ENCODE data around the gene LTBR. TPM values are rescaled to one million over a fixed set of nuclear protein-coding genes. Genes with fewer than 3 reads are reported as not detected.
A peak's percentile ranks its signal among the peaks of the same experiment; 100 is the strongest.

Gene LTBR
- polyA plus RNA-seq (2013) = 43.9 TPM

DNA sequence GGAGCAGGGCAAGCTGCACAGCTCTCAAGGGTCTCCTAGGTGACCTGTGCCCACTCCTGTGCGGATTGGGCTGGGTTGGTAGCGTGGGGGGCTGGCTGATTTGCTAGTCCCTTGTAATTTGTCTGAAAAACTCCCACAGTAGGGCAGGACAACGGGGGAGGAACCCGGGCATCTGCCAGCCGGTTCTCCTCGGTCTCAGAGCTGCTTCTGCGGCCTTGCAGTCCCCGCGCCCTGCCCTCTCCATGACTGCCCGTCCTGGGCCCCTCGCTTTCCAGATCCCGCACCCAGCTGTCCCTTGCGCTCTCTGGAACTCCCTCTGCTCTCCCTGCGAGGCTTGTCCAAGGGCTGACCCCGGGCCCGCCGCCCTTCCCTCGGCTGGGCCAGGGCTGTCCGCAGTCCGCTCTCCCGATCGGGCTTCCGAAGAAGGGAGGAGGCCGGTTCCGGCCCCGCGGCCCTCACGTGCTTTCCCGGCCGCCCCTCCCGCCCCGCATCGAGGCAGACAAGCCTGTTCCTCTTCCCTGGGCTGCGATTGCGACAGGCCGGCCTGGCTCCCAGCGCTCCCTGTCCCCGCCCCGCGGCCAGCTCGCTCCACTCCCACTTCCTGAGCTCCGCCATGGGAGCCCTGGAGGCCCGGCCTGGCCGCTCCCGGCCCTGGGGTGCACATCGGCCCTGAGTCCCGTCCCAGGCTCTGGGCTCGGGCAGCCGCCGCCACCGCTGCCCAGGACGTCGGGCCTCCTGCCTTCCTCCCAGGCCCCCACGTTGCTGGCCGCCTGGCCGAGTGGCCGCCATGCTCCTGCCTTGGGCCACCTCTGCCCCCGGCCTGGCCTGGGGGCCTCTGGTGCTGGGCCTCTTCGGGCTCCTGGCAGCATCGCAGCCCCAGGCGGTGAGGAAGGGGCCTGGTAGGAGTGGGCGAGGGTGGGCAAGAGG, at the start of gene LTBR:
Gene LTBR, plus strand, starts transcription at position 591 of the 927 bp plus-strand sequence. Its CDS starts 197 bp downstream, at position 788.
- DNase-seq = peak; percentile 33 to 57 (median 55)
- H3K4me1 ChIP-seq (ENCODE audit: control extremely low read depth in 1 of 4, control insufficient read depth in 4 of 4, insufficient read depth in 4 of 4, low read length in 3 of 4) = peaks cover 0 to 41% (median 27%) of the 10 kb centered on the region in 4 experiments
- ChIA-PET POLR2A (interaction anchor here (0.5 to 0.7 kb wide), 4 partner anchors 14 to 888 kb away, joined by 3 to 5 read pairs (median 3); no protein-coding TSS in a partner anchor), CTCF (interaction anchor here (1.0 to 3.7 kb wide), 5 partner anchors 10 to 48 kb away, joined by 3 to 23 read pairs (median 4); no protein-coding TSS in a partner anchor)
- WGBS (ENCODE audit: insufficient coverage) = under 1% methylated on average over 54 of the region's 62 CpGs
- H3K36me3 ChIP-seq (ENCODE audit: control insufficient read depth in 4 of 4, insufficient read depth in 4 of 4, low read length in 3 of 4) = peaks cover 0 to 35% (median 21%) of the 10 kb centered on the region in 4 experiments
- H3K9me3 ChIP-seq (ENCODE audit: control extremely low read depth in 1 of 5, control insufficient read depth in 4 of 5, insufficient read depth in 2 of 5, low read depth in 1 of 5, low read length in 4 of 5) = no peaks in the 10 kb centered on the region
- peak within 1 kb of the TSS; percentile 47 to 76 (median 70) for H3K4me3 ChIP-seq (ENCODE audit: control insufficient read depth in 1 of 7, extremely low read depth in 1 of 7, insufficient read depth in 4 of 7, low read depth in 2 of 7, low read length in 6 of 7)
- H3K27ac ChIP-seq (ENCODE audit: insufficient read depth in 1 of 2, low read depth in 1 of 2, low read length in 2 of 2, poor library complexity in 1 of 2, severe bottlenecking in 2 of 2) = peak within 1 kb of the TSS; percentile 68 to 83
- no peaks in the 10 kb centered on the region for H3K27me3 ChIP-seq (replicated peaks in 2 of 5; ENCODE audit: control insufficient read depth in 4 of 5, insufficient read depth in 5 of 5, low read length in 4 of 5)

DNA sequence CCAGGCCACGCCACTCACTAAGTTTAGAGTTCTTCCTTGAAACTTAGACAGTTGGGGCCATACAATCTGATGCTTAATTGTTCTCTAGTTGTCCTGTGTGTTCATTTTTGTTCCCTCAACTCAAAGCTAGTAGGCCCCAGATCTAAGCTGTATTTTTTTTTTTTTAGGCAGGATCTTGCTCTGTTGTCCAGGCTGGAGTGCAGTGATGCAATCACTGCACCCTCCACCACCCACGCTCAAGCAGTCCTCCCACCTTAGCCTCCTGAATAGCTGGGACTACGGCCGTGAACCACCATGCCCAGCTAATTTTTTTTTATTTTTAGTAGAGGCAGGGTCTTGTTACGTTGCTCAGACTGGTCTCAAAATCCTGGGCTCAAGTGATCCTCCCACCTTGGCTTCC, 49.6 kb upstream of the LTBR start:
- Histone ChIP-seq H3K27me3 (replicated peaks in 2 of 5; ENCODE audit: control insufficient read depth in 4 of 5, insufficient read depth in 5 of 5, low read length in 4 of 5) (no peaks in the 10 kb centered on the region), H3K36me3 (ENCODE audit: control insufficient read depth in 4 of 4, insufficient read depth in 4 of 4, low read length in 3 of 4) (peaks cover 16 to 73% (median 49%) of the 10 kb centered on the region in 4 experiments), H3K4me3 (ENCODE audit: control insufficient read depth in 1 of 7, extremely low read depth in 1 of 7, insufficient read depth in 4 of 7, low read depth in 2 of 7, low read length in 6 of 7) (peak overlapping the region in 1 of 7 experiments; percentile 99), H3K4me1 (ENCODE audit: control extremely low read depth in 1 of 4, control insufficient read depth in 4 of 4, insufficient read depth in 4 of 4, low read length in 3 of 4) (peaks cover 24 to 70% (median 68%) of the 10 kb centered on the region in 4 experiments), H3K27ac (ENCODE audit: insufficient read depth in 1 of 2, low read depth in 1 of 2, low read length in 2 of 2, poor library complexity in 1 of 2, severe bottlenecking in 2 of 2) (peak overlapping the region; percentile 48 to 96), H3K9me3 (ENCODE audit: control extremely low read depth in 1 of 5, control insufficient read depth in 4 of 5, insufficient read depth in 2 of 5, low read depth in 1 of 5, low read length in 4 of 5) (no peaks in the 10 kb centered on the region)
- CTCF ChIA-PET = interaction anchor here (0.6 to 12.2 kb wide), 18 partner anchors 8 to 203 kb away, joined by 3 to 84 read pairs (median 6); partner anchors contain the start of gene SCNN1A
- 86% methylated on average over 4 of the region's 5 CpGs for WGBS (ENCODE audit: insufficient coverage)
- POLR2A ChIA-PET = interaction anchor here (1.0 to 3.7 kb wide), 2 partner anchors 9 to 11 kb away, joined by 4 to 15 read pairs; no protein-coding TSS in a partner anchor
- DNase-seq = no peak

DNA sequence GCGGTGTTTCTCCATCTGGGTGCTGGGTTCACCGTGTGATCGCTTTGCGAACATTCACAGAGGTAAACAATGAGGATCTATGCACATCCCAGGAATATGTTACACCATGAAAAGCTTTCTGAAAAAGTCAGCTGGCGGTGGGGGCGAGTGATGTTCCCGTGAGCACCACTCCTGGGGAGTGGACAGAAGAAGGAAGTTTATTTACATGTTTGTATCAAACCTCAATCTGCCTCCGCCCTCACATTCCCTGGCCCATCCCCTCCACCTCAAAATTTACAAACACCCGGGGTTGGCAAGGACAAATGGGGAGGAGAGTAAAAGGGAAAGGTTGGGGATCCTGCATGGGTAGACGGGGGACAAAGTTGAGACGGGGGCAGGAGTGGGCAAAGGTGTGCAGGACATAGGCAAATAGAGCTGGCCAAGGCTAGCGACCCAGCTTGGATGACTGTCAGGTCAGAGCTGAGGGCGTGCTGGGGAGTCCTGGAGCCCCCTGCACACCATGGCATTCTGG, 49.0 kb upstream of the LTBR start:
- Histone ChIP-seq H3K27me3 (replicated peaks in 2 of 5; ENCODE audit: control insufficient read depth in 4 of 5, insufficient read depth in 5 of 5, low read length in 4 of 5) (no peaks in the 10 kb centered on the region), H3K27ac (ENCODE audit: insufficient read depth in 1 of 2, low read depth in 1 of 2, low read length in 2 of 2, poor library complexity in 1 of 2, severe bottlenecking in 2 of 2) (peak overlapping the region; percentile 48 to 96), H3K9me3 (ENCODE audit: control extremely low read depth in 1 of 5, control insufficient read depth in 4 of 5, insufficient read depth in 2 of 5, low read depth in 1 of 5, low read length in 4 of 5) (no peaks in the 10 kb centered on the region), H3K4me1 (ENCODE audit: control extremely low read depth in 1 of 4, control insufficient read depth in 4 of 4, insufficient read depth in 4 of 4, low read length in 3 of 4) (peaks cover 28 to 76% (median 74%) of the 10 kb centered on the region in 4 experiments), H3K36me3 (ENCODE audit: control insufficient read depth in 4 of 4, insufficient read depth in 4 of 4, low read length in 3 of 4) (peaks cover 16 to 72% (median 44%) of the 10 kb centered on the region in 4 experiments), H3K4me3 (ENCODE audit: control insufficient read depth in 1 of 7, extremely low read depth in 1 of 7, insufficient read depth in 4 of 7, low read depth in 2 of 7, low read length in 6 of 7) (peak overlapping the region in 6 of 7 experiments; percentile 20 to 99 (median 98))
- CTCF ChIA-PET = interaction anchor here (0.6 to 12.2 kb wide), 26 partner anchors 9 to 201 kb away, joined by 3 to 84 read pairs (median 5); partner anchors contain the start of gene SCNN1A
- WGBS (ENCODE audit: insufficient coverage) = 83% methylated on average over 9 of the region's 13 CpGs
- POLR2A ChIA-PET = interaction anchor here (0.7 to 3.7 kb wide), 6 partner anchors 9 to 135 kb away, joined by 3 to 15 read pairs (median 5); partner anchors contain the start of gene VAMP1
- DNase-seq = no peak

DNA sequence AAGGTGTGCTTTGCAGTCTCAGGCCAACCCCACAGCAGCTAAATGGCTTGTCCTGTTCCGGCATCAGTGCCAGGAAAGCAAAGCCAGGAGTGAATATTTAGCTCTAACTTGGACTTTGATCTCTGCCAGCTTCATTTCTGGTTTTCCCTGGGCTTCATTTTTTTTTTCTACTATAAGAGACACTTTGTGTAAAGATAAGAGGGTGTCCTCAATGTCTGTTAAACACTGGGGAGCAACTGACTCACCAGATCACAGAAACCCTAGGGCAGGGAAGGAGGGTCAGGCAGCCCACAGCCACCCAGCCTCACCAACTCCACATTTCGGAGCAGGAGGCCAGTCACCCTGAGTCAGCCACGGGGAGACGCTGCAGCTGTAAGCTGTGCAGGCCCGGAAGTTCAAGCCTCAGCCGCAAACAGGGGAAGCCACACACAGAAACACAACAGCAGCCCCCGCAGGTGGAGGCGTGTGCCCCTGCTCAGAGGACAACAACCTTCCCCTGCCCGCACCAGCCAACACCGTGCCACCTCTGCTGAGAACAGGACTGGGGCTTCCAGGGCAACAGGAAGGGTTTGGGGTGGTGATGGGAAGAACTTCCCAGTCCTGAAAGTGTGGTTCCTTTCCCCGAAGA, 48.4 kb upstream of the LTBR start:
- ChIA-PET POLR2A (interaction anchor here (0.7 to 3.7 kb wide), 9 partner anchors 8 to 198 kb away, joined by 3 to 15 read pairs (median 5); partner anchors contain the start of gene VAMP1), CTCF (interaction anchor here (0.6 to 12.2 kb wide), 31 partner anchors 8 to 200 kb away, joined by 3 to 84 read pairs (median 5); partner anchors contain the start of gene SCNN1A)
- H3K4me1 ChIP-seq (ENCODE audit: control extremely low read depth in 1 of 4, control insufficient read depth in 4 of 4, insufficient read depth in 4 of 4, low read length in 3 of 4) = peaks cover 30 to 81% (median 78%) of the 10 kb centered on the region in 4 experiments
- WGBS (ENCODE audit: insufficient coverage) = 0% methylated on average over 2 of the region's 11 CpGs
- peak overlapping the region; percentile 74 to 96 for H3K27ac ChIP-seq (ENCODE audit: insufficient read depth in 1 of 2, low read depth in 1 of 2, low read length in 2 of 2, poor library complexity in 1 of 2, severe bottlenecking in 2 of 2)
- H3K4me3 ChIP-seq (ENCODE audit: control insufficient read depth in 1 of 7, extremely low read depth in 1 of 7, insufficient read depth in 4 of 7, low read depth in 2 of 7, low read length in 6 of 7) = peak overlapping the region in 6 of 7 experiments; percentile 65 to 99 (median 98)
- H3K9me3 ChIP-seq (ENCODE audit: control extremely low read depth in 1 of 5, control insufficient read depth in 4 of 5, insufficient read depth in 2 of 5, low read depth in 1 of 5, low read length in 4 of 5) = no peaks in the 10 kb centered on the region
- no peaks in the 10 kb centered on the region for H3K27me3 ChIP-seq (replicated peaks in 2 of 5; ENCODE audit: control insufficient read depth in 4 of 5, insufficient read depth in 5 of 5, low read length in 4 of 5)
- peak; percentile 87 to 96 (median 94) for DNase-seq
- H3K36me3 ChIP-seq (ENCODE audit: control insufficient read depth in 4 of 4, insufficient read depth in 4 of 4, low read length in 3 of 4) = peaks cover 13 to 68% (median 38%) of the 10 kb centered on the region in 4 experiments

DNA sequence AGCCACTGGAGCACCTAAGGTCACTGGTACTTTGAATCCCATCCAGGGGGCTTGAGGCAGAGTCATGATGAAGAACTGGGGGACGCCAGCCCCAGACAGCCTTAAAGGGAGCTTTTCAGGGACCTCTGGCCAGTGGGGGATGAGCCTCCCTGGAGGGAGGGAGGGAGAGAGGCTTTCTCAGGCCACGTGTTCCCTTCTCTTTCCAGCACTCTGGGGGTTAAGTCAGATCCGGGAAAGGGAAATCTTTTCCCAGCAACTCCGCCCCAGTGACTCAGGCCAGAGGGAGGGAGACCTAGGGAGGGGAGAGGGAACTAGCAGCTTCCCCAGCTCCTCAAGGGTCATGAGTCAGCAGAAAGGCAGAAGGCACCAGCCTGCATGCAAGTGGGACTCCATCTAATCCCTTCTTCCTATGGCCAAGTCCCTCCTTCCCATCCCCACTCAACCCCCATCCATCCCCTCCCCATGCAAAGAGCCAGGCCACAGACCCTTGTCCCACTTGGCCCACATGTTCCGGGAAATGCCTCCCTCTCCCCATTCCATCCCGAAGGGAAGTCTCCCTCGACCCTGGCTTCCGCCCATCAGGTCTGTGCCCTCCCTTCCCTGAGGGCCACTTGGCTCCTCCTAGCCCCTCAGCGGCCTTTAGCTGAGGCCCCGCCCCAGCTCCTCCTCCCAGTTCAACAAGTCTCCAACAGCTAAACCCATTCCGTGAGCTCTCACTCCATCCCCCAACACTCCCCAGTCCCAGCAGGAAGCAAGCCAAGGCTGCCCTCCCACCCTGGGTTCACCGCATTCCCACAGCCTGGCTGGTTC, 47.7 kb upstream of the LTBR start:
- H3K4me3 ChIP-seq (ENCODE audit: control insufficient read depth in 1 of 7, extremely low read depth in 1 of 7, insufficient read depth in 4 of 7, low read depth in 2 of 7, low read length in 6 of 7) = peak overlapping the region; percentile 11 to 99 (median 97)
- H3K9me3 ChIP-seq (ENCODE audit: control extremely low read depth in 1 of 5, control insufficient read depth in 4 of 5, insufficient read depth in 2 of 5, low read depth in 1 of 5, low read length in 4 of 5) = no peaks in the 10 kb centered on the region
- H3K4me1 ChIP-seq (ENCODE audit: control extremely low read depth in 1 of 4, control insufficient read depth in 4 of 4, insufficient read depth in 4 of 4, low read length in 3 of 4) = peaks cover 30 to 85% (median 79%) of the 10 kb centered on the region in 4 experiments
- peaks cover 9 to 60% (median 31%) of the 10 kb centered on the region in 4 experiments for H3K36me3 ChIP-seq (ENCODE audit: control insufficient read depth in 4 of 4, insufficient read depth in 4 of 4, low read length in 3 of 4)
- DNase-seq = peak; percentile 88 to 92 (median 91)
- peak overlapping the region; percentile 74 to 96 for H3K27ac ChIP-seq (ENCODE audit: insufficient read depth in 1 of 2, low read depth in 1 of 2, low read length in 2 of 2, poor library complexity in 1 of 2, severe bottlenecking in 2 of 2)
- H3K27me3 ChIP-seq (replicated peaks in 2 of 5; ENCODE audit: control insufficient read depth in 4 of 5, insufficient read depth in 5 of 5, low read length in 4 of 5) = no peaks in the 10 kb centered on the region
- POLR2A ChIA-PET = interaction anchor here (0.5 to 3.7 kb wide), 12 partner anchors 9 to 774 kb away, joined by 3 to 15 read pairs (median 4); partner anchors contain the start of gene VAMP1
- WGBS (ENCODE audit: insufficient coverage) = 2% methylated on average over 9 of the region's 12 CpGs
- CTCF ChIA-PET = interaction anchor here (0.6 to 12.2 kb wide), 26 partner anchors 10 to 281 kb away, joined by 3 to 84 read pairs (median 4); partner anchors contain the start of genes LTBR and SCNN1A

All from common myeloid progenitor, CD34-positive (primary cell).